ENCODE data around the gene ACAN. TPM values are rescaled to one million over a fixed set of nuclear protein-coding genes. Genes with fewer than 3 reads are reported as not detected.

ACAN gene
- polyA plus RNA-seq, 1 of the 3 experiments (the other 2 are of a cell fraction) = not detected

GRCh38 chr15:88899251-88899650 lies 96.0 kb downstream of the ACAN start:
- no peaks in the 10 kb centered on the region for H3K9me3 ChIP-seq
- H3K27ac ChIP-seq (ENCODE audit: low read depth in 2 of 2, low read length in 1 of 2) = no peak overlapping the region
- TF ChIP-seq YY1 (IDR thresholded peaks at IDR 0.05; ENCODE audit: low read depth) = no peak
- TF ChIP-seq FOXJ3 (CRISPR knock-in tag; IDR thresholded peaks at IDR 0.05) = no peak
- no peak for TF ChIP-seq FOSL2 (IDR thresholded peaks at IDR 0.05; ENCODE audit: borderline replicate concordance, low read depth)
- TF ChIP-seq SIN3A (IDR thresholded peaks at IDR 0.05; ENCODE audit: borderline replicate concordance, low read depth, low read length) = no peak
- TF ChIP-seq, protein P1, sequence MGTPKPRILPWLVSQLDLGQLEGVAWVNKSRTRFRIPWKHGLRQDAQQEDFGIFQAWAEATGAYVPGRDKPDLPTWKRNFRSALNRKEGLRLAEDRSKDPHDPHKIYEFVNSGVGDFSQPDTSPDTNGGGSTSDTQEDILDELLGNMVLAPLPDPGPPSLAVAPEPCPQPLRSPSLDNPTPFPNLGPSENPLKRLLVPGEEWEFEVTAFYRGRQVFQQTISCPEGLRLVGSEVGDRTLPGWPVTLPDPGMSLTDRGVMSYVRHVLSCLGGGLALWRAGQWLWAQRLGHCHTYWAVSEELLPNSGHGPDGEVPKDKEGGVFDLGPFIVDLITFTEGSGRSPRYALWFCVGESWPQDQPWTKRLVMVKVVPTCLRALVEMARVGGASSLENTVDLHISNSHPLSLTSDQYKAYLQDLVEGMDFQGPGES (IDR thresholded peaks at IDR 0.05; ENCODE audit: low read depth, low read length) = no peak
- TF ChIP-seq RFX5 (IDR thresholded peaks at IDR 0.05; ENCODE audit: low read length) = no peak
- no peak for TF ChIP-seq TAF1 (IDR thresholded peaks at IDR 0.05; ENCODE audit: borderline replicate concordance, low read depth, low read length)
- H3K4me2 ChIP-seq = no peak overlapping the region
- H3K9me2 ChIP-seq = no peaks in the 10 kb centered on the region
- no peak overlapping the region for H2AFZ ChIP-seq (ENCODE audit: low read depth)
- no peaks in the 10 kb centered on the region for H3F3A ChIP-seq (replicated peaks; ENCODE audit: insufficient read depth)
- peaks cover 5 to 22% of the 10 kb centered on the region in 2 experiments; a peak in 2 of 4 replicates for H3K4me1 ChIP-seq (ENCODE audit: control insufficient read depth in 1 of 2, insufficient read depth in 2 of 2, low read depth in 1 of 2, low read length in 1 of 2)
- no peaks in the 10 kb centered on the region for H4K20me1 ChIP-seq (ENCODE audit: insufficient read depth)
- ChIA-PET CTCF (no interaction called here), POLR2A (no interaction called here)
- H3K27me3 ChIP-seq (ENCODE audit: insufficient read depth) = no peaks in the 10 kb centered on the region
- WGBS (ENCODE audit: low lambda C conversion rate) = 99% methylated on average over 9 of the region's 9 CpGs
- DNase-seq = no peak
- no peak overlapping the region for H3K4me3 ChIP-seq (ENCODE audit: low read depth in 2 of 2, low read length in 1 of 2)
- no peaks in the 10 kb centered on the region for H3K79me2 ChIP-seq (ENCODE audit: insufficient read depth)
- H3K36me3 ChIP-seq (replicated peaks in 1 of 2; ENCODE audit: control insufficient read depth in 1 of 2, insufficient read depth in 2 of 2, low read length in 1 of 2) = peaks cover 3 to 9% of the 10 kb centered on the region in 2 experiments
- H3K9ac ChIP-seq = no peak overlapping the region

GRCh38 chr15:88900309-88900981 lies 97.2 kb downstream of the ACAN start:
- DNase-seq = no peak
- Histone ChIP-seq H3K27ac (ENCODE audit: low read depth in 2 of 2, low read length in 1 of 2) (peak overlapping the region in 1 of 2 experiments; percentile 43; a peak in 2 of 4 replicates), H3K9me2 (no peaks in the 10 kb centered on the region), H3K79me2 (ENCODE audit: insufficient read depth) (no peaks in the 10 kb centered on the region), H3K4me3 (ENCODE audit: low read depth in 2 of 2, low read length in 1 of 2) (no peak overlapping the region), H3F3A (replicated peaks; ENCODE audit: insufficient read depth) (no peaks in the 10 kb centered on the region), H3K9ac (no peak overlapping the region), H3K4me1 (ENCODE audit: control insufficient read depth in 1 of 2, insufficient read depth in 2 of 2, low read depth in 1 of 2, low read length in 1 of 2) (peaks cover 5 to 11% of the 10 kb centered on the region in 2 experiments; a peak in 2 of 4 replicates), H4K20me1 (ENCODE audit: insufficient read depth) (no peaks in the 10 kb centered on the region), H3K9me3 (no peaks in the 10 kb centered on the region), H2AFZ (ENCODE audit: low read depth) (no peak overlapping the region), H3K36me3 (replicated peaks in 1 of 2; ENCODE audit: control insufficient read depth in 1 of 2, insufficient read depth in 2 of 2, low read length in 1 of 2) (peaks cover 3 to 10% of the 10 kb centered on the region in 2 experiments), H3K4me2 (no peak overlapping the region), H3K27me3 (ENCODE audit: insufficient read depth) (no peaks in the 10 kb centered on the region)
- WGBS (ENCODE audit: low lambda C conversion rate) = 80% methylated on average over 7 of the region's 12 CpGs
- ChIA-PET CTCF (no interaction called here), POLR2A (no interaction called here)
- TF ChIP-seq EP300 (IDR thresholded peaks at IDR 0.05; ENCODE audit: borderline replicate concordance in 1 of 2, low read depth in 1 of 2, low read length in 1 of 2) (no peak), GABPA (IDR thresholded peaks at IDR 0.05; ENCODE audit: low read depth) (no peak), NFIC (IDR thresholded peaks at IDR 0.05; ENCODE audit: borderline replicate concordance) (no peak), FOSL2 (IDR thresholded peaks at IDR 0.05; ENCODE audit: borderline replicate concordance, low read depth) (no peak), FOXJ3 (CRISPR knock-in tag; IDR thresholded peaks at IDR 0.05) (no peak), SMC3 (IDR thresholded peaks at IDR 0.05; ENCODE audit: low read depth, low read length) (no peak), POLR2AphosphoS5 (IDR thresholded peaks at IDR 0.05; ENCODE audit: low read depth, low read length) (no peak), ELF1 (IDR thresholded peaks at IDR 0.05) (no peak), GATA2 (CRISPR knock-in tag; IDR thresholded peaks at IDR 0.05) (no peak), EZH2phosphoT487 (IDR thresholded peaks at IDR 0.05; ENCODE audit: borderline replicate concordance, low read depth) (no peak), FOXM1 (IDR thresholded peaks at IDR 0.05; ENCODE audit: low read depth) (no peak), CHD2 (IDR thresholded peaks at IDR 0.05; ENCODE audit: low read length, partially characterized antibody) (no peak), USF2 (IDR thresholded peaks at IDR 0.05; ENCODE audit: borderline replicate concordance, low read depth, low read length) (no peak), RFX5 (IDR thresholded peaks at IDR 0.05; ENCODE audit: low read length) (no peak), PBX3 (IDR thresholded peaks at IDR 0.05) (no peak)
- TF ChIP-seq, protein P2, sequence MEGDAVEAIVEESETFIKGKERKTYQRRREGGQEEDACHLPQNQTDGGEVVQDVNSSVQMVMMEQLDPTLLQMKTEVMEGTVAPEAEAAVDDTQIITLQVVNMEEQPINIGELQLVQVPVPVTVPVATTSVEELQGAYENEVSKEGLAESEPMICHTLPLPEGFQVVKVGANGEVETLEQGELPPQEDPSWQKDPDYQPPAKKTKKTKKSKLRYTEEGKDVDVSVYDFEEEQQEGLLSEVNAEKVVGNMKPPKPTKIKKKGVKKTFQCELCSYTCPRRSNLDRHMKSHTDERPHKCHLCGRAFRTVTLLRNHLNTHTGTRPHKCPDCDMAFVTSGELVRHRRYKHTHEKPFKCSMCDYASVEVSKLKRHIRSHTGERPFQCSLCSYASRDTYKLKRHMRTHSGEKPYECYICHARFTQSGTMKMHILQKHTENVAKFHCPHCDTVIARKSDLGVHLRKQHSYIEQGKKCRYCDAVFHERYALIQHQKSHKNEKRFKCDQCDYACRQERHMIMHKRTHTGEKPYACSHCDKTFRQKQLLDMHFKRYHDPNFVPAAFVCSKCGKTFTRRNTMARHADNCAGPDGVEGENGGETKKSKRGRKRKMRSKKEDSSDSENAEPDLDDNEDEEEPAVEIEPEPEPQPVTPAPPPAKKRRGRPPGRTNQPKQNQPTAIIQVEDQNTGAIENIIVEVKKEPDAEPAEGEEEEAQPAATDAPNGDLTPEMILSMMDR (IDR thresholded peaks at IDR 0.05) = no peak
- TF ChIP-seq, protein P1 (IDR thresholded peaks at IDR 0.05; ENCODE audit: low read depth, low read length) = no peak

Measured in SK-N-SH (cell line).